ENCODE results near the gene ASCL2. TPM values are rescaled to one million over a fixed set of nuclear protein-coding genes. Genes with fewer than 3 reads are reported as not detected.

Gene ASCL2
- total RNA-seq, 2 experiments from 2014 or later, result 0.31 to 0.40 TPM

DNA sequence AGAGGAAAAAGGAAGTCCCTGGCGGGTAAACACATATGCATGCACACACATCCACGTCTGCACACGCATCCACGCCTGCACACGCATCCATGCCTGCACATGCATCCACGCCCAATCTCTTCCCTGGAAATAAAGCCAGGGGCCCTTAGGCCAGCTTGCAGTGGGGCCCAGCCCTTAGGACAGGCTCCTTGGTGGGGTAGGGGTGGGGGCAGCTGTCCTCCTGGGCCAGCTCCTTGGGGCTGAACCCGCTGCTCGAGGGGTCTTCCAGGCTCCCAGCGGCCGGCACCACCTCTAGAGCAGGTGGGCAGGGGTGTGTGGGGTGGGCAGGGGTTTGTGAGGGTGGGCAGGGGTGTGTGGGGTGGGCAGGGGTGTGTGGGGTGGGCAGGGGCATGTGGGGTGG is 29.4 kb upstream of the ASCL2 start:
- peak overlapping the region; percentile 88 for H3K27ac Mint-ChIP-seq
- H3K27me3 Mint-ChIP-seq, result no peaks in the 10 kb centered on the region
- H3K36me3 Mint-ChIP-seq (ENCODE audit: low read depth), result peaks cover 39% of the 10 kb centered on the region
- H3K4me1 Mint-ChIP-seq, result peaks cover 51% of the 10 kb centered on the region
- ChIA-PET POLR2A (no interaction called here), CTCF (interaction anchor here (1.0 to 2.0 kb wide), 5 partner anchors 15 to 121 kb away, joined by 3 to 8 read pairs (median 3); partner anchors contain the start of gene TSSC4)
- peak; percentile 6 for DNase-seq
- H3K9me3 Mint-ChIP-seq, result no peaks in the 10 kb centered on the region
- peak overlapping the region; percentile 67 for H3K4me3 Mint-ChIP-seq

DNA sequence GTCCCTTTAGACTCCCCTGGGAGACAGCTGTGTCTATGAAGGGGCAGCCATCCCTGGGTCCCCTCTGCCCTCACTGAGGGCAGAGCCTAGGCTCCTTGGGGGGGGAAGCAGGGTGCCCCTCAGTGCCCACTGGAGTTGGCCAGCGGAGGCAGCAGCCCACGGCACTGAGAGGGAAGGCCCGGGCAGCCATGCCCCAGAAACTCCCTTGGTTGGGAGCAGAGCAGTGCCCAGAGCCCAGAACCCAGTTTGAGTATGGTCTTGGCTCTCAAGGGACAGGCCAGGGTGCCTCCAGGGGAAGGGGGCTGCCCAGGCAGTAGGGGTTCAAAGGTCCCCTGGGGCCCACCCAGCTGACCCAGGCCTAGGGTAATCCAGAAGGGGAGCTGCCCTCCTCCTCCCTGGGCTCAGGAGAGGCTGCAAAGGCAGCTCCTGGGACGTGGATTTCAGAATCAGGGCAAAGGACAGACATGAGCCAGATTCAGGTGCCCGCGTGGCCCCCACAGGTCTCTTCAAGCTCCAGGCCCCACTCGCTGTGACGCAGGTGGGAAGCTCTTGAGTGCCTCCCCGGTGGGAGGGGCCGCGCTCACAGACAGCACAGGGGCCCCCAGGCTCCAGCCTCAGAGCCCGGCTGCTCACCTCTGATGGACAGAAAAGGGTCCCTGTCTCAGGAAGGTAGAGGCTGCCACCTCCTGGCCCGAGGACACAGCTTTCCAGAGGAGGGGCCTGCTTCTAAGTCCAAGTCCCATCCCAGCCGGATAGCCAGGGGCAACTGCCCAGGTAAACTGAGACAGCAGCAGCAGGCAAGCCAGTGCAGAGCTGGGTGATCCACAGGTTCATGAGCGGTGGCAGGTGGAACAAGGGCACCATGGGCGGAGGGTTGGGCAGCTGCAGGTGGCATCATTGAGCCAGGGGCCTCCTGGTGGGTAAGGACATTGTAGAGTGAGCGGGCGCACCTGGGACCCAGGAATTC is 28.7 kb upstream of the ASCL2 start:
- H3K4me3 Mint-ChIP-seq, result peak overlapping the region; percentile 67
- POLR2A ChIA-PET, result no interaction called here
- peaks cover 49% of the 10 kb centered on the region for H3K4me1 Mint-ChIP-seq
- no peaks in the 10 kb centered on the region for H3K9me3 Mint-ChIP-seq
- peak overlapping the region; percentile 88 for H3K27ac Mint-ChIP-seq
- H3K36me3 Mint-ChIP-seq (ENCODE audit: low read depth), result peaks cover 37% of the 10 kb centered on the region
- DNase-seq, result peak; percentile 7
- H3K27me3 Mint-ChIP-seq, result no peaks in the 10 kb centered on the region
- CTCF ChIA-PET, result interaction anchor here (1.0 to 2.0 kb wide), 7 partner anchors 15 to 125 kb away, joined by 3 to 8 read pairs (median 3); partner anchors contain the start of gene TSSC4

DNA sequence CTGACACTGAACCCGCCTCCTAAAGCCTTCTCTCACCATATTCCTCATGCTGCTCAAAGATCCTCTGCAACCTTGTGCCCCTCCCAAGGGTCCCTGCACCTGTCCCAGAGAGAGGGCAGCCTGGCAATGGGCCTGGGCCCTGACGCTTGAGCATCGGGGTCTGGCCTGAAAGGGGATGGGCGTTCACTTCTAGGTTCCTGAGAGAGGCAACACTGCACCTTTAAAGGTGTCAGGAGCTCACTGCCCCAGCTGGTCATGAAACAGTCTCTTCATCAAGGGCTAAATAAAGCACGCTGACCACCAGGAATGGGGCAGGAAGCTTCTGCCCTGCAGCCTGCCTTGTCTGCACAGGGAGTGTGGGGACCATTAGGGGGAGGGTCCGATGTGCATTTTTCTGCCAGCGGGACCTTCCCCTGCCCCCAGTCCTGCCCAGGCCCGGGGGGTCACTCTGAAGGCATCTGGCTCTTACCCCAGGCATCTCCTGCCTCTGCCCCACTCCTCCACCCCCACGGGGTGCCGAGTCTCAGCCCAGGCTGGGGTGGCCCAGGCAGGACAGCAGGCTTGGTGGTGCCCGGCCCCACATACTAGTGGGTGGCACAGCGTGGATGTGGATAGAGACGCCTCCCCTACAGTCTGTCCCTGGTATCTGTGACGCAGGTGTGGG is 27.9 kb upstream of the ASCL2 start:
- Mint-ChIP-seq H3K4me1 (peaks cover 44% of the 10 kb centered on the region), H3K27me3 (no peaks in the 10 kb centered on the region), H3K27ac (peak overlapping the region; percentile 68), H3K4me3 (no peak overlapping the region), H3K9me3 (no peaks in the 10 kb centered on the region), H3K36me3 (ENCODE audit: low read depth) (peaks cover 37% of the 10 kb centered on the region)
- ChIA-PET CTCF (interaction anchor here (0.9 to 2.4 kb wide), 6 partner anchors 10 to 125 kb away, joined by 3 to 10 read pairs (median 4); partner anchors contain the start of gene TSSC4), POLR2A (no interaction called here)
- peak; percentile 4 for DNase-seq

DNA sequence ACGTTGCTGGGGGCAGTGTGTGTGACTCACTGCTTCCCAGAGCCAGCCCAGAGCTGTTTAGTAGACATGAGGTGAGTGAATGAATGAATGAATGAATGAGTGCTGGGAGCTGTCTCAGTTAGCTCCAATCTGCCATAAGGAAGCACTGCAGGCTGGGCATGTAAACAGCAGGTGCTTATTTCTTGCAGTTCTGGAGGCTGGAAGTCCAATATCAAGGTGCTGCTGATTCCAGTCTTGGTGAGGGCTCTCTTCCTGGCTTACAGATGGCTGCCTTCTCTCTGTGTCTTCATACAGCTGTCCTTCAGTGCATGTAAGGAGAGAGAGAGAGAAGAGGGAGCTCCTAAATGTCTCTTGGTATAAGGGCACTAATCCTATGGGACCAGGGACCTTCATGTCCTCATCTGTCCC is 27.2 kb upstream of the ASCL2 start:
- Mint-ChIP-seq H3K4me3 (no peak overlapping the region), H3K27ac (peak overlapping the region; percentile 68), H3K27me3 (no peaks in the 10 kb centered on the region), H3K9me3 (no peaks in the 10 kb centered on the region), H3K36me3 (ENCODE audit: low read depth) (peaks cover 35% of the 10 kb centered on the region), H3K4me1 (peaks cover 40% of the 10 kb centered on the region)
- ChIA-PET CTCF (interaction anchor here (0.9 to 2.4 kb wide), 4 partner anchors 8 to 123 kb away, joined by 3 to 10 read pairs (median 7); no protein-coding TSS in a partner anchor), POLR2A (no interaction called here)
- DNase-seq, result peak; percentile 4

DNA sequence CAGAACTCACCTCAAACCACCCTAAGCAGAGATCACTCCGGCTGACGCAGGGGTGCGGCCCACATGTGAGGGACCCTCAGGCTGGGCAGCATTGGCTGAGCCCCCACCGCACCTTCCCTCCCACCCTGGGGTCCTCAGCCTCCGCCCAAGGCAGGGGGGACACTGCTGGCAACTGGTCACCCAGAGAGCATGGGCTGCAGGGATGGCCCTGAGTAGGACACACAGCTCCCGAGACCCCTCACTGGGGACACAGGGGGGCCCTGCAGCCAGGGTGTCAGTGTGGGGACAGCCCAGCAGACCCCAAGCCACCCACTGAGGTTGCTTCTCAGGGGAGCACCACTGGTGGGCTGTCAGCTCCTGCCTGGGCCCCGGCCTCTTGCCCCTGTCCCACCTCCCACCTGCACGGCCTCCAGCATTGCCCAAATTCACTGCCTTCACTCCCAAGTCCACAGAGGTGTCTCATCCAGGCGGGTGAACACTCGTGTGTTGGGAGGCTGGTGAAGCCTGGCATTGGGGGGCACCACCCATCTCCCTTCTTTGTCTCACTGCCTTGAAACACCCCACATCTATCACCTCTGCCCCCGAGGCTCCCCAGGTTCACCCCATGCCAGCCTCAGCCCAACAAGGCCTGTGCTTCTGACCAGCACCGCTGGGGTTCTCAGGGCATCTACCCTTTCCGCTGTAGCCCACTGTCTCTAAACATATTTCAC is 26.7 kb upstream of the ASCL2 start:
- H3K4me1 Mint-ChIP-seq, result peaks cover 37% of the 10 kb centered on the region
- no peak overlapping the region for H3K4me3 Mint-ChIP-seq
- H3K27ac Mint-ChIP-seq, result peak overlapping the region; percentile 16
- H3K36me3 Mint-ChIP-seq (ENCODE audit: low read depth), result peaks cover 33% of the 10 kb centered on the region
- ChIA-PET POLR2A (no interaction called here), CTCF (interaction anchor here (0.9 to 2.4 kb wide), 3 partner anchors 8 to 123 kb away, joined by 3 to 10 read pairs (median 9); no protein-coding TSS in a partner anchor)
- peak; percentile 4 for DNase-seq
- H3K27me3 Mint-ChIP-seq, result no peaks in the 10 kb centered on the region
- no peaks in the 10 kb centered on the region for H3K9me3 Mint-ChIP-seq

DNA sequence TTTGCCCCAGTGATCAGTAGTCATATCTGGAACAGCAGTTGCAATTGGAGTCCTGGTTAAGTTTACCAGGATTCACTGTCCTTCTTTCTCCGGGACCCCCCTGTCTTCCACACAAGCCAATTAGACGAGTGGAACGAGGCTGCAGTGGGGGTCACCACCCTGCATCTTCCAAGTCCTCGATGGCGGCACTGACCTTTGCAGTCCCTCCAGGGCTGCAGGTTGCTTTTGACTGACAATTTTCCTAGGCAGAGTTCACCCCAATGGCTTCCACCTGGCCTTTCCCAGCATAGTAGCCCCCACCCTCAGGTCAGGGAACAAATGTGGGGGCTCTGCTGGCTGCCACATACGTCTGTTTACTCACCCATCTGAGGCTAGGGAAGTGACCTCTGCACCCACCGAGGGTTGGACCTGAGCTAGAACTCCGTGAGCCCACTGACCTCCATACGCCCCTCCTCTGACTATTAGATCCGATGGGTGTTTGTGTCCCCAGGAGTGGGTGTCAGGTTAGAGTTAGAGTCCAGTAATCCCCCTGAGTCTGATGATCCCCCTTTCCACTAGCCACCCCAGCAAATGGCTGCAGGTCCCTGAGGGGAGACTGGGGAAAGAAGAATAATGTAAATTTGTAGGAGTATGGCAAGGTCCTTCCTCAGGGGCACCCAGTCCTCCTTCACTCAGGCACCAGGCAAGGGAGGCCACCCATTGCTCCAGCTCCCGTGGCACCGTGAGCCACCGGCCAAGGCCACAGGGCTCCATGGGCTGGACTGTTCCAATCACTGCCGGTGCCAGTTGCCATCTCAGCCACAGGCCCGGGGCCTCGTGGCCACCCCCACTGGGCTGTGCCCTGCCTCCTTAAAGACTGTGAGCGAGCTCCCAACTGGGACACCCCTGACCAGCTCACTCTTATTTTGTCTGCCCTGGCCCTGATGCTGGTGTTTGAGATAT is 25.9 kb upstream of the ASCL2 start:
- Mint-ChIP-seq H3K9me3 (no peaks in the 10 kb centered on the region), H3K4me1 (peaks cover 30% of the 10 kb centered on the region), H3K27ac (peak overlapping the region; percentile 13), H3K4me3 (no peak overlapping the region), H3K36me3 (ENCODE audit: low read depth) (peaks cover 29% of the 10 kb centered on the region), H3K27me3 (no peaks in the 10 kb centered on the region)
- CTCF ChIA-PET, result interaction anchor here (2.1 to 2.4 kb wide), 2 partner anchors 9 to 124 kb away, joined by 9 to 10 read pairs; no protein-coding TSS in a partner anchor
- peak; percentile 4 for DNase-seq
- POLR2A ChIA-PET, result no interaction called here

DNA sequence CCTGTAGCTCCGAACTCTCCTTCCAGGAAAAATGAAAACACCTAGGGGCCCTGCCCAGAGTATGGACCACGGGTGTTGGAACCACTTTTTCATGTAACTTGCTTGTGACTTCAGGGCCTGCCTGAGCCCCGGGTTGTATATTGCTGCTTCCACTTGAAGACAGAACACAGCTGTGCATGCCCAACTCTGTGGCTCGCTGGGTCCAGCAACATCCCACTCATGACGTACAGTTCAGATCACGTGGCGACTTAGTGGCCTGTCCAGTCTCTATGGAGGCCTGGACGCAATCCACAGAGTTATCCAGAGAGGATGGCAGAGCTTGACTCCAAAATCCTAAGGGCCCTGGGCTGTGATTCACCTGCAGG is 24.5 kb upstream of the ASCL2 start:
- DNase-seq, result no peak
- ChIA-PET POLR2A (no interaction called here), CTCF (interaction anchor here (1.4 kb wide), 1 partner anchor 10 kb away, joined by 3 read pairs; no protein-coding TSS in a partner anchor)
- Mint-ChIP-seq H3K4me1 (peaks cover 26% of the 10 kb centered on the region), H3K27ac (no peak overlapping the region), H3K36me3 (ENCODE audit: low read depth) (peaks cover 26% of the 10 kb centered on the region), H3K9me3 (no peaks in the 10 kb centered on the region), H3K4me3 (no peak overlapping the region), H3K27me3 (no peaks in the 10 kb centered on the region)

DNA sequence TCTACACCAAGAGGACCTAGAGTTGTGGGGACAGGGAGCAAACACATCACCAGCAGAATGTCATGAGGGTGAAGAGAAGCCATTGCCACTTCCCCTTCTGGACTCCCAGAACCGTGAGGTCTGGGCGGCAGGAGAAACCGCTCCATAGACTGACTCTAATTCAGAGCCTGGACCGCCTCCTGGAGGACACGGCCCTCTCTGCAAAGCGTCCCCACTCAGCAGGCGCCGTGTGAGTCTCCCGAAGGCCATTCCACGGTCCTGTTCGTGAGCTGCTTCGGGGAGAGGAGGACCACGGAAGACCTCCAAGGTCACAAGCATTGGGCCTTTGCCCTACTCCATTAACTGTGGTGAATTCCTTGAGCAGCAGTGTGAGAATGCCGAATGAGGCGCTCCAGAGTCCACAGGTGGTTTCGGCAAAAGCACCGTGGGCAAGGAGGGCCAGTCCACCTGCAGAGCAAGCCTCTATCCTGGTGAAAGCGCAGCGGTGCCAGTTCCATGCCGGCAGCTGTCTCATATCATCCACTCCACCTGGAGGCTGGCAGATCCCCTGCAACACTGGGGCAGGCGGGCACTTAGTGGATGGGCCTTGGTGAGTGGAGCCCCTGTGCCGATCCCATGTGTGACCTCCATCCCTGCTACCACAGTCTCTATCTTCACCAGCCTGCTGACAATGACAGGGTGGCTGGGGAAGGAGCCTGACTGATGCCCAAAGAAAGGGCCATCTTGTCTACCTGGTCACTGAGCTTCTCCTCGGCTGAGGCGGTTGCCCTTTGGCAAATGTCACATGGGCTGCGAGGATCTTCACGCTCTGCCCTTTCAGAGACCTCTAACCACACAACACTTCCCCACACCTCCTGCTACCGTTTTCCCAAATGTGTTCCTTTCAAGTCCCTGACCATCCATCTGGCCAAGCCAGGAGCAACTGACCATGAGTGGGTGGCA is 23.9 kb upstream of the ASCL2 start:
- Mint-ChIP-seq H3K36me3 (ENCODE audit: low read depth) (peaks cover 21% of the 10 kb centered on the region), H3K9me3 (no peaks in the 10 kb centered on the region), H3K4me1 (peaks cover 21% of the 10 kb centered on the region), H3K27ac (no peak overlapping the region), H3K27me3 (no peaks in the 10 kb centered on the region), H3K4me3 (no peak overlapping the region)
- CTCF ChIA-PET, result interaction anchor here (1.4 kb wide), 1 partner anchor 10 kb away, joined by 3 read pairs; no protein-coding TSS in a partner anchor
- POLR2A ChIA-PET, result no interaction called here
- peak; percentile 5 for DNase-seq

DNA sequence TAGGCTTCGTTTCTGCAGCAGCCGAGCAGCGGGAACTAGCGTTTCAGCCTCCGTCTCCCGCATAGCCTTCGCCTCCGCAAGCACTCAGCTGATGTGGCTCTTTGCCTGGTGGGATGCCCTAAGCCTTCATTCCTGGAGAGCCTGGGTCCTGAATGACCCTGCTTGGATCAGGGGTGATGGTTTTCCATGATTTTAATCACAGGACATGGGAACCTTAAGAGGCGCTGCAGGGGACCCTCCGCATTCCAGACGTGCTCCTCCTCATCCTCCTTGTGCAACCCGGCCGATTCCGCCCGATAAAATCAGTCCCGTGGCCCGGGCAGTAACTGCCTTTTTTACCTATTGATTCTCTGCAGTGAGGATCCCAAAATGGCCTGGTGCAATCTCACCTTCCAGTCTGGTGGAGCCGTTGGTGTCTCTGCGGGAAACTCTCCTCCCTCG is 23.2 kb upstream of the ASCL2 start:
- H3K27ac Mint-ChIP-seq, result no peak overlapping the region
- H3K9me3 Mint-ChIP-seq, result no peaks in the 10 kb centered on the region
- ChIA-PET CTCF (no interaction called here), POLR2A (no interaction called here)
- peaks cover 17% of the 10 kb centered on the region for H3K36me3 Mint-ChIP-seq (ENCODE audit: low read depth)
- H3K27me3 Mint-ChIP-seq, result no peaks in the 10 kb centered on the region
- DNase-seq, result no peak
- no peak overlapping the region for H3K4me3 Mint-ChIP-seq
- H3K4me1 Mint-ChIP-seq, result peaks cover 18% of the 10 kb centered on the region

DNA sequence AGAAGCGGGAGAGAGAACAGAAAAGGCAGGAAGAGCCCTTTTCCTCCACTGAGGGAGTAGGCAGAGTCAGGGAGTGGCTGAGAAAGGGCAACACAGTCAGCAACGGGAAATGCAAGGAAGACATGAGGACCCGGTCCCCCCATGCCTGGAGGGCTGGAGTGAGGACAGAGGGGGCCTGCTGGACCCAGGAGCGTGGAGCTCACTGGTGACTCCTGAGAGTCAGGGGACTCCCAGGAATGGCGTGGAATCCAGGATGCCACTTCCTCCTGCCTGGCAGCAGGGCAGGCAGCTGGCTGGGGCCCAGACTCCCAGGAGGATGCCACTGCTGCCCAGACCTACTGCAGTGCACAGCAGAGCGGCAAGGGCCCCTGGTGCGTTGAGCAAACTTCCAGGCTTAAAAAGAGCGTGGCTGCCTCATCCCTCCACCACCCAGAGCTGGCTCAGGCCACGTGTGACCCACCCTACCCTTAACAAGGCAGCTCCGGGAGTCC is 20.0 kb upstream of the ASCL2 start:
- CTCF ChIA-PET, result interaction anchor here (0.7 kb wide), 1 partner anchor 255 kb away, joined by 3 read pairs; no protein-coding TSS in a partner anchor
- DNase-seq, result no peak
- peaks cover 16% of the 10 kb centered on the region for H3K4me1 Mint-ChIP-seq

DNA sequence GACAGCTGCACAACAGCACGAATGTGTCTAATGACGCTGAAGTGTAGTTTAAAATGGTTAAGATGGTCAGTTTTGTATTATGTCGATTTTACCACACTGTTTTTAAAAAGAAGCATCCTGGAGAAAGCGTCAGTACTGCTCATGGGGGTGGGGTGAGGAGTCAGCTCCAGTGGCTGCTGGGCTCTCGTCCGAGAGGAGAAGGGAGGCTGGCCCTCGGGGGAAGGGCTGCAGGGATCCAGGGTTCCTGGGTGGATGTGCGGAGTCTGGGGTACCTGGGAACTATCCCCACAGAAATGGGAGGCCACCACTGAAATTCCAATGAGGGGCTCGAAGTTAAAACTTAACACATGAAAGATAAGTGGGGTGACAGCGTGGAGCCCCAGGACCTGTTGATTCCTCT is 19.5 kb upstream of the ASCL2 start:
- H3K27me3 Mint-ChIP-seq, result peaks cover 2% of the 10 kb centered on the region
- H3K36me3 Mint-ChIP-seq (ENCODE audit: low read depth), result peaks cover 2% of the 10 kb centered on the region
- H3K27ac Mint-ChIP-seq, result no peak overlapping the region
- POLR2A ChIA-PET, result no interaction called here
- no peaks in the 10 kb centered on the region for H3K9me3 Mint-ChIP-seq
- peaks cover 12% of the 10 kb centered on the region for H3K4me1 Mint-ChIP-seq
- no peak for DNase-seq
- CTCF ChIA-PET, result no interaction called here
- no peak overlapping the region for H3K4me3 Mint-ChIP-seq

More for the DNA sequence above, 20.0 kb upstream of the ASCL2 start:
- Mint-ChIP-seq H3K36me3 (ENCODE audit: low read depth) (no peaks in the 10 kb centered on the region), H3K4me3 (no peak overlapping the region), H3K27me3 (no peaks in the 10 kb centered on the region), H3K27ac (no peak overlapping the region), H3K9me3 (no peaks in the 10 kb centered on the region)
- POLR2A ChIA-PET, result no interaction called here

All from activated CD4-positive, alpha-beta T cell treated with anti-CD3 and anti-CD28 coated beads, Interleukin-2, amount 10 ng/mL, durations not matched to agents 7 days and 5 days (primary cell).